PC-9 (cell line): ENCODE results near the gene PSMG3.

ENCODE experiments used
- CTCF ChIP-seq: fragments of 200-600 bp; sonication (generic); conservative IDR thresholded peaks from 2 replicates; pipeline ENCODE4 v1.6.1; 2017; ENCODE audit warnings: mixed run types, antibody characterized with exemption, mild to moderate bottlenecking, moderate library complexity
- EZH2 ChIP-seq: fragments of 200-600 bp; sonication (generic); IDR thresholded peaks from 2 replicates; pipeline ENCODE4 v1.8.0; 2017; ENCODE audit warnings: antibody characterized with exemption, low read depth

- TF ChIP-seq CTCF (no peak), EZH2 (no peak)
These were observed 32.1 kb downstream of the PSMG3 start for GRCh38 chr7:1537535-1538412.
